GM12878 (cell line): ENCODE measurements around the gene SLCO2A1. TPM values are rescaled to one million over a fixed set of nuclear protein-coding genes. Genes with fewer than 3 reads are reported as not detected.

Experiments
- ATAC-seq: fragments of 200-7000 bp; cut with Tn5 transposase; 3 replicates; pipeline ENCODE4 v1.9.1; 2020; ENCODE audit warnings: mild to moderate bottlenecking, moderate library complexity
- BruUV-seq: library from RNA; stranded (reverse); fragments of 400-500 nt; replicated peaks from 2 replicates; lab custom pipeline; 2021; lab: Mats Ljungman, UMichigan
- CTCF ChIA-PET: fragments of 300-600 bp; sonication (Branson Sonifier 250); formaldehyde crosslinking; extraction: SDS; loops from one replicate; lab custom pipeline; 2021; ENCODE audit warnings: inconsistent platforms; lab: Yijun Ruan, JAX
- POLR2A ChIA-PET: fragments of 350-600 bp; formaldehyde crosslinking; extraction: SDS; loops from one replicate; lab custom pipeline; 2021; ENCODE audit warnings: inconsistent platforms; lab: Charles Lee
- RAD21 ChIA-PET: fragments of 300-600 bp; sonication (Branson Sonifier 250); formaldehyde crosslinking; loops from one replicate; lab custom pipeline; 2023; ENCODE audit warnings: antibody characterized with exemption; ENCODE audit not compliant: unreplicated experiment; lab: Charles Lee
- SMC1A ChIA-PET: fragments of 300-600 bp; sonication (Branson Sonifier 250); formaldehyde crosslinking; loops from one replicate; lab custom pipeline; 2023; ENCODE audit not compliant: unreplicated experiment, uncharacterized antibody; lab: Charles Lee
- DNase-seq: peaks from one replicate; pipeline ENCODE4 v3.0.0-alpha.2; 2011; ENCODE audit warnings: low read depth, low spot score
- FAIRE-seq: peaks from 3 replicates; lab custom pipeline; 2011; peaks lifted over from hg19 to GRCh38; lab: Jason Lieb, UNC
- H2AFZ ChIP-seq: 2 replicates; pipeline ENCODE4 v1.6.0; 2011; ENCODE audit warnings: low read depth, low read length, control low read depth; ENCODE audit not compliant: control insufficient read depth
- H3K27ac ChIP-seq: 2 replicates; pipeline ENCODE4 v1.5.1; 2011; ENCODE audit warnings: control low read depth; ENCODE audit not compliant: control insufficient read depth, insufficient read depth
- H3K27me3 ChIP-seq, 2 experiments: replicated peaks in 1 of 2; 2 replicates each; pipeline versions ENCODE4 v1.6.0 to v1.6.1; 2011; ENCODE audit warnings: low read length in 1 of 2; ENCODE audit not compliant: control insufficient read depth in 2 of 2, insufficient read depth in 2 of 2
- H3K36me3 ChIP-seq, 2 experiments: 2 replicates each; pipeline ENCODE4 v1.5.1; 2011; ENCODE audit warnings: low read length in 1 of 2; ENCODE audit not compliant: control insufficient read depth in 2 of 2, insufficient read depth in 2 of 2
- H3K4me1 ChIP-seq: 2 replicates; pipeline ENCODE4 v1.6.1; 2011; ENCODE audit warnings: mild to moderate bottlenecking, low read length, moderate library complexity, mixed read lengths; ENCODE audit not compliant: control insufficient read depth, insufficient read depth
- H3K4me2 ChIP-seq: 2 replicates; pipeline ENCODE4 v1.6.0; 2011; ENCODE audit warnings: control low read depth; ENCODE audit not compliant: control insufficient read depth, insufficient read depth
- H3K4me3 ChIP-seq: fragments of 200-600 bp; sonication (generic); 2 replicates; pipeline ENCODE4 v1.5.1; 2016
- H3K79me2 ChIP-seq: 2 replicates; pipeline ENCODE4 v1.6.0; 2011; ENCODE audit warnings: low read length; ENCODE audit not compliant: control insufficient read depth, insufficient read depth
- H3K9ac ChIP-seq: 2 replicates; pipeline ENCODE4 v1.8.0; 2011; ENCODE audit warnings: low read length, control low read depth, mixed read lengths; ENCODE audit not compliant: control insufficient read depth, insufficient read depth
- H3K9me3 ChIP-seq: replicated peaks from 3 replicates; pipeline ENCODE4 v1.5.1; 2011; ENCODE audit warnings: mild to moderate bottlenecking, low read length; ENCODE audit not compliant: control insufficient read depth, insufficient read depth
- H4K20me1 ChIP-seq: 2 replicates; pipeline ENCODE4 v1.6.0; 2011; ENCODE audit not compliant: control insufficient read depth, insufficient read depth
- BHLHE40 ChIP-seq, 2 experiments: fragments of 450-650 bp in 1 of 2; IDR thresholded peaks; 2 replicates each; pipeline ENCODE4 v1.6.1; 2011 to 2017; ENCODE audit warnings: low read depth in 2 of 2, borderline replicate concordance in 1 of 2, improper control_type of control experiment in 1 of 2, low read length in 1 of 2, mild to moderate bottlenecking in 1 of 2
- BRCA1 ChIP-seq: IDR thresholded peaks from 2 replicates; pipeline ENCODE4 v1.6.1; 2011; ENCODE audit warnings: low read depth, low read length, improper control_type of control experiment
- ETV6 ChIP-seq, 2 experiments: fragments of 450-650 bp in 1 of 2; IDR thresholded peaks in 1 of 2; conservative IDR thresholded peaks in 1 of 2; 2 replicates each; pipeline ENCODE4 v1.6.1; 2014; ENCODE audit warnings: antibody characterized with exemption in 1 of 2, borderline replicate concordance in 1 of 2, low read depth in 1 of 2, mild to moderate bottlenecking in 1 of 2, moderate library complexity in 1 of 2
- FOS ChIP-seq: IDR thresholded peaks from 3 replicates; pipeline ENCODE4 v1.6.1; 2011; ENCODE audit warnings: borderline replicate concordance; ENCODE audit not compliant: insufficient read length; ENCODE audit errors: extremely low read depth
- JUNB ChIP-seq: IDR thresholded peaks from 2 replicates; pipeline ENCODE4 v1.6.1; 2016; ENCODE audit warnings: antibody characterized with exemption, mild to moderate bottlenecking
- NFXL1 ChIP-seq: fragments of 450-650 bp; IDR thresholded peaks from 2 replicates; pipeline ENCODE4 v1.6.1; 2017; ENCODE audit warnings: antibody characterized with exemption, mild to moderate bottlenecking, borderline replicate concordance
- PML ChIP-seq: IDR thresholded peaks from 2 replicates; pipeline ENCODE4 v1.6.1; 2012; ENCODE audit warnings: low read length, inconsistent platforms
- SMAD5 ChIP-seq: IDR thresholded peaks from 2 replicates; pipeline ENCODE4 v1.6.1; 2016; ENCODE audit warnings: antibody characterized with exemption, low read depth
- SPI1 ChIP-seq: IDR thresholded peaks from 2 replicates; pipeline ENCODE4 v1.6.1; 2011; ENCODE audit warnings: low read depth, mild to moderate bottlenecking, low read length, moderate library complexity, borderline replicate concordance; ENCODE audit not compliant: insufficient read depth
- ZNF24 ChIP-seq: fragments of 450-650 bp; IDR thresholded peaks from 2 replicates; pipeline ENCODE4 v1.6.1; 2017; ENCODE audit warnings: antibody characterized with exemption, mild to moderate bottlenecking
- WGBS: methylation state at CpG from one replicate; pipeline ENCODE4 v1.1.6; 2016; ENCODE audit warnings: low lambda C conversion rate; ENCODE audit not compliant: insufficient replicate concordance, insufficient coverage; ENCODE audit errors: missing lambda C conversion rate; 5-methylcytosine and 5-hydroxymethylcytosine counted together
- in situ Hi-C: fragments of 300-500 bp; cut with MboI; formaldehyde crosslinking; loops from 9 replicates; pipeline ENCODE4 v1.14.3; 2018; ENCODE audit warnings: mixed read lengths
- intact Hi-C: fragments of 100-400 bp; cut with micrococcal nuclease; formaldehyde crosslinking; loops from one replicate; pipeline ENCODE4 v1.14.2; 2022; ENCODE audit not compliant: unreplicated experiment
- polyA plus RNA-seq, 11 experiments: library from polyadenylated mRNA; depleted of rRNA in 4 of 11; unstranded in 6 of 11; stranded (reverse) in 5 of 11; fragments of >200 nt; fragmentation: Nextera tagmentation in 4 of 11; fragmentation: Illumina TruSeq in 1 of 11; extraction: Ambion mirVana in 4 of 11; extraction: Trizol in 1 of 11; gene quantifications; 1 replicate in 1 of 11; 2 replicates in 10 of 11; pipeline versions ENCODE4 v1.2.1 to v1.2.3, GENCODE V29; 2011 to 2016; ENCODE audit warnings: inconsistent platforms in 2 of 11, missing spikeins in 2 of 11, low read depth in 1 of 11
- total RNA-seq, 4 experiments: library from RNA; depleted of rRNA in 3 of 4; stranded (reverse); fragments of >200 nt in 3 of 4; fragmentation: Illumina TruSeq in 1 of 4; extraction: Trizol in 1 of 4; gene quantifications; 2 replicates each; pipeline versions ENCODE4 v1.2.1 to v1.2.3, GENCODE V29; 2013 to 2021
- TF ChIP-seq, protein P1 (sequence below): IDR thresholded peaks from 2 replicates; pipeline ENCODE4 v1.6.1; 2011; ENCODE audit warnings: borderline replicate concordance, low read depth, mild to moderate bottlenecking, moderate library complexity, mixed read lengths, low read length; ENCODE audit not compliant: insufficient read depth; ENCODE audit errors: extremely low read length
- TF ChIP-seq, protein P2 (sequence below): fragments of 450-650 bp; IDR thresholded peaks from 2 replicates; pipeline ENCODE4 v1.6.1; 2017; ENCODE audit warnings: mild to moderate bottlenecking, low read depth, inconsistent platforms; ENCODE audit not compliant: poor library complexity, severe bottlenecking

The SLCO2A1 gene
- total and polyA plus RNA-seq, 10 of the 15 experiments (the other 5 are each of a cell fraction or from before 2014, with no cell fraction given), result 0.05 TPM; not detected in 9

DNA sequence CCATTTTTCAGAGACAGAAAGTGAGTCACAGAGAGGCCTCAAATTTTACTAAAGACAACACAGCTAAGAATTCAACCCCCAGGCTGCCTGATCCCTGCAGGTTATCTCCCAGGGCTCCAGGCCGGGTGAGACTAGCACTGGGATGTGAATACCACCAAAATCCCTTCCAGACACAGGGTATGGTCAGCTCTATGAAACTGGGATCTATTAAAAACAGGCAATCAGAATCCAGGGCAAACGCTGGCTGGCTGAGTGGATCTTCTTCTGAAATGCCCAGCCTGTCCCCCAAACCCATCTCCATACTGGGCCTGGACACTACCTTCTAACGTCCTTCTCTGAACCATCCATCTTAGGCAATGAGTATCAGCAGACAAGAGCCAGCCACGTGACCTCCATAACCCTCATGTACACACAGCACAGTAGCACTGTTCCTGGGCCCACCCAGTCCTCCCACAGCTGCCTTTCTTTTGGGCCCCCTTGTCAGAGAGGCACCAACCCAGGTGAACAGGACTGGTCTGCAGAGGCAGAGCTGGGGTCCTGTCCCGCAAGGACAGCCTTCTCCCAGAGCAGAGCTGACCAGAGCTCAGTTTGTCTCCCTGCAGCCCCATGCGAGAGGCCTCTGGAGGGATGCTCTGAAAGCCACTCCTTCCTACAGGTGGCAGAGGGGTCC is 135.9 kb downstream of the SLCO2A1 start:
- Histone ChIP-seq H3K36me3 (no peaks in the 10 kb centered on the region), H3K79me2 (no peaks in the 10 kb centered on the region), H3K9ac (no peak overlapping the region), H3K4me1 (no peaks in the 10 kb centered on the region), H3K27me3 (peaks cover 12 to 13% of the 10 kb centered on the region in 2 experiments), H3K9me3 (no peaks in the 10 kb centered on the region; the same call in 2 of the 3 replicates), H4K20me1 (no peaks in the 10 kb centered on the region; the same call in 1 of the 2 replicates), H3K4me3 (no peak overlapping the region), H3K27ac (no peak overlapping the region), H2AFZ (no peak overlapping the region), H3K4me2 (no peak overlapping the region)
- intact Hi-C loops (no loop called here), in situ Hi-C loops (no loop called here)
- DNase-seq, result no peak
- FAIRE-seq, result no peak
- ChIA-PET SMC1A (no interaction called here), RAD21 (no interaction called here), CTCF (no interaction called here), POLR2A (no interaction called here)
- BruUV-seq, result no TSS peak
- WGBS, result 18% methylated on average over 6 of the region's 6 CpGs
- TF ChIP-seq, protein P1, sequence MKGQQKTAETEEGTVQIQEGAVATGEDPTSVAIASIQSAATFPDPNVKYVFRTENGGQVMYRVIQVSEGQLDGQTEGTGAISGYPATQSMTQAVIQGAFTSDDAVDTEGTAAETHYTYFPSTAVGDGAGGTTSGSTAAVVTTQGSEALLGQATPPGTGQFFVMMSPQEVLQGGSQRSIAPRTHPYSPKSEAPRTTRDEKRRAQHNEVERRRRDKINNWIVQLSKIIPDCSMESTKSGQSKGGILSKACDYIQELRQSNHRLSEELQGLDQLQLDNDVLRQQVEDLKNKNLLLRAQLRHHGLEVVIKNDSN, result peak; percentile 17
- TF ChIP-seq SPI1, result no peak
- no peak for ATAC-seq

DNA sequence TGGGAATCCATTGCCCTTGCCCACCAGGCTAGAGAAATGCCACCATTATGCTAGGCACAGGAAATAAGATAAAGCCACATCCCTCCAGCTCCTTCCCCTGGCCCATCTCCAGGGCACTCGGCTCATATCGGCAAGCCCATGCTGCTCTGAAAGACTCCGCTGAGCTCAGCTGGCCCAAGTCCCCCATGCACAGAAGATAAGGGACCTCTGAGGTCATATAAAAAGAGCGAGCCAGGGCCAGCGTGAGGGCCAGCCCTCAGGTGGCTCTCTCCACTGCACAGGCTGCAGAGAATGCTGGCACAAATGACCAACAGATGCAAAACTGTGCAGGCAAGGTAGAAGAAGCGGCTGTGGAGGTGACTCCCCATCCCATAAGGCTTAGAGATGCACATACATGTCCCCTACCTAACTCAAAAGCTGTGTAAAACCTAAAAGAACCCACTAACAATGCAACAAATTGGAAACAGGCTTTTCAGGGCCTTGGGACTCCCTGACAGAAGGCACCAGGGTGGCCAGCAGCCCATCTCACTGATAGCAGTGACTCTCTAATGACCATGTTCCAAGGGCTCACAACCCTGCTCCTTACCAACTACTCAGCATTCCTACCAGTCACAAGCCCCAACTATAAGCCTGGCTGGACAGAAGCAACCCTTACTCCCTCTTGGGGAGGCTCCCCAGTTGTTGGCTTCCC is 137.0 kb downstream of the SLCO2A1 start:
- ChIA-PET POLR2A (no interaction called here), CTCF (no interaction called here), SMC1A (no interaction called here), RAD21 (no interaction called here)
- no peaks in the 10 kb centered on the region for H3K79me2 ChIP-seq
- DNase-seq (no peak), ATAC-seq (no peak), FAIRE-seq (no peak)
- no TSS peak for BruUV-seq
- intact Hi-C loops (no loop called here), in situ Hi-C loops (no loop called here)
- H3K9me3 ChIP-seq, result no peaks in the 10 kb centered on the region; the same call in 2 of the 3 replicates
- no peak overlapping the region for H3K4me3 ChIP-seq
- H2AFZ ChIP-seq, result no peak overlapping the region
- no peak overlapping the region for H3K9ac ChIP-seq
- no peaks in the 10 kb centered on the region for H3K36me3 ChIP-seq
- no peak overlapping the region for H3K4me2 ChIP-seq
- H3K27ac ChIP-seq, result no peak overlapping the region
- 41% methylated on average over 6 of the region's 6 CpGs for WGBS
- no peaks in the 10 kb centered on the region; the same call in 1 of the 2 replicates for H4K20me1 ChIP-seq
- H3K4me1 ChIP-seq, result no peaks in the 10 kb centered on the region
- peaks cover 13% of the 10 kb centered on the region in 2 experiments for H3K27me3 ChIP-seq
- TF ChIP-seq SMAD5 (no peak), PML (no peak), ETV6 (conservative IDR thresholded peaks at IDR 0.05 in 1 of 2, IDR thresholded peaks at IDR 0.05 in 1 of 2; ENCODE audit: borderline replicate concordance in 1 of 2, low read depth in 1 of 2) (no peak), ZNF24 (no peak), JUNB (no peak), BHLHE40 (IDR thresholded peaks at IDR 0.05; ENCODE audit: borderline replicate concordance in 1 of 2, low read depth in 2 of 2, low read length in 1 of 2) (no peak), NFXL1 (no peak), FOS (no peak), BRCA1 (no peak)
- TF ChIP-seq, protein P2, sequence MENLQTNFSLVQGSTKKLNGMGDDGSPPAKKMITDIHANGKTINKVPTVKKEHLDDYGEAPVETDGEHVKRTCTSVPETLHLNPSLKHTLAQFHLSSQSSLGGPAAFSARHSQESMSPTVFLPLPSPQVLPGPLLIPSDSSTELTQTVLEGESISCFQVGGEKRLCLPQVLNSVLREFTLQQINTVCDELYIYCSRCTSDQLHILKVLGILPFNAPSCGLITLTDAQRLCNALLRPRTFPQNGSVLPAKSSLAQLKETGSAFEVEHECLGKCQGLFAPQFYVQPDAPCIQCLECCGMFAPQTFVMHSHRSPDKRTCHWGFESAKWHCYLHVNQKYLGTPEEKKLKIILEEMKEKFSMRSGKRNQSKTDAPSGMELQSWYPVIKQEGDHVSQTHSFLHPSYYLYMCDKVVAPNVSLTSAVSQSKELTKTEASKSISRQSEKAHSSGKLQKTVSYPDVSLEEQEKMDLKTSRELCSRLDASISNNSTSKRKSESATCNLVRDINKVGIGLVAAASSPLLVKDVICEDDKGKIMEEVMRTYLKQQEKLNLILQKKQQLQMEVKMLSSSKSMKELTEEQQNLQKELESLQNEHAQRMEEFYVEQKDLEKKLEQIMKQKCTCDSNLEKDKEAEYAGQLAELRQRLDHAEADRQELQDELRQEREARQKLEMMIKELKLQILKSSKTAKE, result no peak
